ENCODE data around the gene S100A5. TPM values are rescaled to one million over a fixed set of nuclear protein-coding genes. Genes with fewer than 3 reads are reported as not detected.

The S100A5 gene
- total RNA-seq, 1 experiment from 2014 or later: not detected

- Histone ChIP-seq H3K9ac (ENCODE audit: extremely low read depth, insufficient read length, low read length) (no peak overlapping the region), H2BK20ac (ENCODE audit: low read depth, low read length, poor library complexity, severe bottlenecking) (no peak overlapping the region), H4K20me1 (ENCODE audit: control insufficient read depth, insufficient read depth, insufficient read length) (no peaks in the 10 kb centered on the region), H3K18ac (ENCODE audit: insufficient read length, low read depth, low read length) (no peak overlapping the region), H2AK5ac (ENCODE audit: insufficient read length, low read length) (no peak overlapping the region), H2BK12ac (ENCODE audit: insufficient read length, low read depth, low read length) (no peak overlapping the region), H3K14ac (ENCODE audit: insufficient read depth, low read length) (no peak overlapping the region), H3K27ac (ENCODE audit: insufficient read length, low read depth, low read length) (no peak overlapping the region), H3T11ph (ENCODE audit: low read length) (no peak overlapping the region), H2AFZ (ENCODE audit: low read length) (no peak overlapping the region), H3K9me3 (ENCODE audit: control insufficient read depth, low read depth, low read length) (no peaks in the 10 kb centered on the region), H3K79me2 (ENCODE audit: insufficient read depth, low read length) (no peaks in the 10 kb centered on the region), H3K56ac (ENCODE audit: insufficient read length, low read depth, low read length) (no peak overlapping the region), H2BK5ac (ENCODE audit: insufficient read length, low read length) (no peak overlapping the region), H3K27me3 (ENCODE audit: insufficient read depth, low read length) (no peaks in the 10 kb centered on the region; the same call in 1 of the 2 replicates), H4K5ac (ENCODE audit: insufficient read length, low read depth, low read length) (no peak overlapping the region), H4K8ac (replicated peaks; ENCODE audit: insufficient read length, low read depth, low read length) (no peak overlapping the region), H3K4ac (ENCODE audit: low read depth, low read length) (no peak overlapping the region), H3K4me1 (ENCODE audit: insufficient read depth, low read length) (peaks cover 6% of the 10 kb centered on the region; the same call in 1 of the 2 replicates), H2BK120ac (ENCODE audit: low read depth, low read length, poor library complexity, severe bottlenecking) (no peak overlapping the region), H3K79me1 (ENCODE audit: insufficient read depth, low read depth, low read length, poor library complexity, severe bottlenecking) (no peaks in the 10 kb centered on the region), H3K4me2 (ENCODE audit: insufficient read depth, insufficient read length, low read length) (peak overlapping the region; percentile 56), H3K23ac (ENCODE audit: insufficient read length, low read depth, low read length) (no peak overlapping the region), H4K91ac (ENCODE audit: insufficient read length, low read depth, low read length) (no peak overlapping the region), H3K23me2 (ENCODE audit: insufficient read length, low read depth, low read length, poor library complexity, severe bottlenecking) (no peaks in the 10 kb centered on the region), H2BK15ac (ENCODE audit: low read depth, low read length) (no peak overlapping the region)
- DNase-seq: peak; percentile 95
- WGBS (ENCODE audit: extremely low coverage, insufficient read length, low lambda C conversion rate): no CpG with 5 or more reads among the region's 34 CpGs
- H3K4me1 Mint-ChIP-seq: peaks cover 29 to 36% of the 10 kb centered on the region in 2 experiments
- H3K4me3 Mint-ChIP-seq: peak overlapping the region; percentile 60 to 72
- no peaks in the 10 kb centered on the region; the same call in 1 of the 2 replicates for H3K27me3 Mint-ChIP-seq (ENCODE audit: low read depth)
- H3K36me3 Mint-ChIP-seq (ENCODE audit: insufficient read depth in 1 of 3, low read depth in 3 of 3): no peaks in the 10 kb centered on the region
- no peaks in the 10 kb centered on the region for H3K9me3 Mint-ChIP-seq
- H3K27ac Mint-ChIP-seq: peak overlapping the region in 2 of 3 experiments; percentile 37 to 44; a peak in 3 of 7 replicates
- TF ChIP-seq, protein P1, sequence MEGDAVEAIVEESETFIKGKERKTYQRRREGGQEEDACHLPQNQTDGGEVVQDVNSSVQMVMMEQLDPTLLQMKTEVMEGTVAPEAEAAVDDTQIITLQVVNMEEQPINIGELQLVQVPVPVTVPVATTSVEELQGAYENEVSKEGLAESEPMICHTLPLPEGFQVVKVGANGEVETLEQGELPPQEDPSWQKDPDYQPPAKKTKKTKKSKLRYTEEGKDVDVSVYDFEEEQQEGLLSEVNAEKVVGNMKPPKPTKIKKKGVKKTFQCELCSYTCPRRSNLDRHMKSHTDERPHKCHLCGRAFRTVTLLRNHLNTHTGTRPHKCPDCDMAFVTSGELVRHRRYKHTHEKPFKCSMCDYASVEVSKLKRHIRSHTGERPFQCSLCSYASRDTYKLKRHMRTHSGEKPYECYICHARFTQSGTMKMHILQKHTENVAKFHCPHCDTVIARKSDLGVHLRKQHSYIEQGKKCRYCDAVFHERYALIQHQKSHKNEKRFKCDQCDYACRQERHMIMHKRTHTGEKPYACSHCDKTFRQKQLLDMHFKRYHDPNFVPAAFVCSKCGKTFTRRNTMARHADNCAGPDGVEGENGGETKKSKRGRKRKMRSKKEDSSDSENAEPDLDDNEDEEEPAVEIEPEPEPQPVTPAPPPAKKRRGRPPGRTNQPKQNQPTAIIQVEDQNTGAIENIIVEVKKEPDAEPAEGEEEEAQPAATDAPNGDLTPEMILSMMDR (conservative IDR thresholded peaks at IDR 0.05): peak; percentile 95
These were observed 7.8 kb downstream of the S100A5 start for GRCh38 chr1:153532769-153533599.
